GM19397 (cell line): ENCODE results near the gene LMOD1.
"Not testable (repeated sequence)": the region's sequence is repeated elsewhere in the genome, so short reads cannot be mapped to it uniquely, and the experiment has no call there.

Source experiments
- ATAC-seq: cut with Tn5 transposase; IDR thresholded peaks from one replicate; pipeline ENCODE4 v1.9.1; 2021; ENCODE audit warnings: mild to moderate bottlenecking, moderate library complexity; ENCODE audit not compliant: unreplicated experiment

The LMOD1 gene

DNA sequence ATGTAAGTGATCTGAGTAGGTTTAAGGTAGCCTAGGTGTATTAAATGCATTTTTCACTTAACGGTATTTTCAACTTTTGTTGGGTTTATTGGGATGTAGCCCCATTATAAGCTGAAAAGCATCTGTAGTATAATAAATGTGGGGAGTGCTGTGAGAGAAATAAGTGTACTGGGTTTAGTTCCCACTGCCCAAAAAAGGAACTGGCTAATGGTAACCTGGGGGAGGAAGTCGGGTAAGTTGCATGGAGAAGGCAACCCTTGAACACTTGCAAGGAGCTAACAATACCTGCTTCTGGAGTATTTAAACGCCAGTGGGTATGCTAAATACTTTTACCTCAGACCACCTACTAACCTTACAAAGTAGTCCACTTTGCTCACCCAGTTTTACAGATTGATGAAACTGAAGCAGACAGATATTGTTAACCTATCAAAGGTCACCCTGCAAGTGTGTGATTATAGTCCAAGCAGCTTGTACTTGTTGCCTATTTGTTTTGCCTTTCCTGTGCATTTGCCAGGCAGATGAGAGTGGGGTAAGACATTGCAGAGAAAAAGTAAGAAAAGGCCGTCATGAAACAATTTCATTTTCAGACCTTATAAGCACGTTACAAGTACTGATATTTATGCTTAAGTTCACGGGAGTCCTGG lies 65.3 kb downstream of the LMOD1 start:
- no peak for ATAC-seq

DNA sequence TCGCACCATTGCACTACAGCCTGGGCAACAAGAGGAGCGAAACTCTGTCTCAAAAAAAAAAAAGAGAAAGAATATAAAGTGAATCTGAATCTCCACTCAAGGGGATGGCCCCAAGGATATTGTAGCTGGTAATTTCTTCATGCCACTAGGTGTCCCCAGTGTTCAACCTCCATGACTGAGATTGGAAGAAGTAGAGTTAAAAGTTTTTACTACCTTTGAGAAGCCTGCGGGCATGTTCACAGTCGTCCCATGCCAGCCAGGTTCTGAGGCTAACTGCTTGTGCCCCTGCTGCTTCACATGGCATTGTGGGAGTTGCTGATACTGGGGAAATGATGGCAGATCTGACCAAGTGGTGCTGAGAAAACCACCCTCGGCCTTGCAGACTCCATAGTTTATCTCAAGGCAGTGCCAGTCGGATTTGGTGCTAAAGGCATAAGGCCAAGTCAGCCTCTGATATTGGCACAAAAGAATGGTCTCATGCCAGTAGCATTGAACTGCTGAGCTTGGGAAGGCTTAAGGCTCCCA lies 68.4 kb downstream of the LMOD1 start:
- ATAC-seq = no peak

DNA sequence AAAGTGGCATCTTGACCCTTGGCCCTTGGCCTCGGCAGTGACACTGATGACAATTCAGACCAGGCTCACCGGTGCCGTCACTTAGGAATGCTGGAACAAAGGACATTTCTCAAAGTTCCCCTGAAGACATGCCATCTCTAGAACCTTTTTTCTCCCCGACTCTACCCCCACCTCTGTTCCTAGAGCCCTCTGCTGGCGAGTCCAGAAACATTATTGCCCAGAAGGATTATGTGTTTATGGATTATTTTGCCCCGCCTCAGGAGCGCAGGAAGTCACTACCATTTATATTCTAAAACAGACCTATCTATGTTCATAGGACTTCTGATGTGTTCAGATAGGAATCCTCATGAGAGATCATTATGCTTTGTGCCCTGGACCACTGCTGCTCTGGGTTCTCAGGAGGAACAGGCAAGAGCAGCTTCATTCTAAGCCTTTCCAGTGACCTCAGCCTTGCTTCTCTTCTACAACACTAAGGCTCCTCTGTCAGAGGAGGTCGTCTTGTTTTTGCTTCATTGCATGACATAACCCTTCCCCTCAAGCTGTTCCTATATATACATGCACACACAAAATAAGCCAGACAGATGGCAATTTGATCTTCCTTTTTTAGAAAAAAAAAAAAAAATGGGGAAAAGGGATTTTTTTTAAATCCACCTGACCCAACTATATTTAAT lies 70.1 kb downstream of the LMOD1 start:
- ATAC-seq = no peak

DNA sequence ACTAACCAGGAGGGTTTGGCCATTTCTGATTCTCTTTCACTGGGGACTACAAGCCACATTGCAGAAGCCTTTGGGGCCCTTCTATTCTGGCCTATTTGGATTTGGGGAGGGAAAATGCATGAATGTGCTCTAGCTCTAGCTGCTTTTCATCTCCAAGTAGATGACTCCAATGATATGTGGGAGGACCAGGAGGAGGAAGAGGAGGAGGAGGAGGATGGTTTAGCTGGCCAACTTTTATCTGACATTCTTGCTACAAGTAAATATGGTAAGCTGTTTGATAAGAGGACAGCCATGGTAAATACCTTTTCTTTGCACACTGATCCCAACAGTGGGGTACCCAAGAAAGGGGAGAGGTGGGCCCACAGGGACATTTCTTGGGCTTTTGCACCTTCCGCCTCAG lies 71.7 kb downstream of the LMOD1 start:
- no peak for ATAC-seq

DNA sequence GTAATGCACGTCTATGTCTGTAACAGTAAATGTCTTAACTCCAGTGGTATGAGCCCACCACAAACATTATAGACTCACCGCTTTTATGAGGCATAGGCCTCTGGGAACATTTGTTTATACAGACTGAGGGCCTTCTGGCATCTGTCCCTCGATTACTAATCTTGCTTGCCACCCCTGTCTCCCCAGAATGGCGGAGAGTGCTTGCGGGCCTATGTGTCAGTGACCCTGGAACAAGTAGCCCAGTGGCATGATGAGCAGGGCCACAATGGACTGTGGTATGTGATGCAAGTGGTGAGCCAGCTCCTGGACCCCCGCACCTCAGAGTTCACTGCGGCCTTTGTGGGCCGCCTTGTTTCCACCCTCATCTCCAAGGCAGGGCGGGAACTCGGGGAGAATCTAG lies 76.0 kb downstream of the LMOD1 start:
- no peak for ATAC-seq

DNA sequence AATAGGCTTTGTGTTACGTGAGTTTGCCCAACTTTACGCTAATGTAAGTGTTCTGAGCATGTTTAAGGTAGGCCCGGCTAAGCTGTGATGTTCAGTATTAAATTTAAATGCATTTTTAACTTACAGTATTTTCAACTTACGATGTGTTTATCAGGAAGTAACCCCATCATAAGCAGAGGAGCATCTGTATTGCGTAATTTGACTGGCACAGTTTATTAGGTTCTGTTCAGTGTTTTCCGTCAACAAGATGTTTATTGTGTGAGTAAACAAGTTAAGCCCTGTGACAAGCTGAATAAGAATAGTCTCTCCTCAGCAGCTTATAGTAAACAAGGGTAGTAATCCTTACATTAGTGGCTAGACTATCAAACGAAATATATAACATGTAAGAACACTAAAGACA lies 84.9 kb downstream of the LMOD1 start:
- ATAC-seq = no peak

DNA sequence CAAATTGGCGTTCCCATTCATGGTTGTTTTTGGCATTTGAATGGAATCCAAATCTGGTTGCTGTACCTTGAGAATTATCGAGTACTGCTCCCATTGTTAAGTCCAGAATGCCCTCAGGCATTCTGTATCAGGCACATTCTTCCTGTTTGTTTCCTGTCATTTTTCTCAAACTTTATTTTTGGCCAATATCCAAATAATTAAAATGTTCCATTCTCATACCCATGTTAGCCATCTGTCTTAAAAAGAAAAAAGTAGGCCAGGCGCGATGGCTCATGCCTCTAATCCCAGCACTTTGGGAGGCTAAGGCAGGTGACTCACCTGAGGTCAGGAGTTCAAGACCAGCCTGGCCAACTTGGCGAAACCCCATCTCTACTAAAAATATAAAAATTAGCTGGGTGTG lies 86.9 kb downstream of the LMOD1 start:
- ATAC-seq = no peak

DNA sequence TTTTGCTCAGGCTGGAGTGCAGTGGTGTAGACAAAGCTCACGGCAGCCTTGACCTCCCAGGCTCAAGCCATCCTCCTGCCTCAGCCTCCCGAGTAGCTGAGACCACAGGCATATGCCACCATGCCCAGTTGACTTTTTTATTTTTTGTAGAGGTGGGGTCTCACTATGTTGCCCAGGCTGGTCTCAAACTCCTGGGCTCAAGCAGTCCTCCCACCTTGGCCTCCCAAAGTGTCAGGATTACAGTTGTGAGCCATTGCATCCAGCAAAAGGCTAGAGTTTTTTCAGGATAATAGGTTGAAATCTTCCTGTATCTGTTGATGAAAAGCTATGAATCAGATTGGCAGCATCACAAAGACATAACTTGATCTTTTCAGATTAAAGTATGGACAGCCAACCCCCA lies 89.6 kb downstream of the LMOD1 start:
- ATAC-seq = not testable (repeated sequence)

DNA sequence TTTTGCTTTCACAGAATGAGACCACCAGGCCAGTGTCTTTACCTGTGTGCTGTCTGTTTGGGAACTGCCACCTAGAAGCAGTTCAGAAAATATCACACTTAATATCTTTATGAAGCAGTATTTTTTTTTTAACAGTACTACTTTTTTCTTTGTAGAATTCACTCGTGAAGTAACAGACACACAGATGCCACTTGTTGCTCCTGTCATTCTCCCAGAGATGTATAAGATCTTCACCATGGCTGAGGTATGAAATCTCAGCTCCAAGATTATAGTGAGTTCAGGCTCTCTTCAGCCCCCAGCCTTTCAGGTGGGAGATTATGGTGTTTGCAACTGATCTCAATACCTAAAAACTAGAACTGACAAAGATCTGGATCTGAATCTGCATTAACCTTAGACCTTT lies 94.4 kb downstream of the LMOD1 start:
- no peak for ATAC-seq

DNA sequence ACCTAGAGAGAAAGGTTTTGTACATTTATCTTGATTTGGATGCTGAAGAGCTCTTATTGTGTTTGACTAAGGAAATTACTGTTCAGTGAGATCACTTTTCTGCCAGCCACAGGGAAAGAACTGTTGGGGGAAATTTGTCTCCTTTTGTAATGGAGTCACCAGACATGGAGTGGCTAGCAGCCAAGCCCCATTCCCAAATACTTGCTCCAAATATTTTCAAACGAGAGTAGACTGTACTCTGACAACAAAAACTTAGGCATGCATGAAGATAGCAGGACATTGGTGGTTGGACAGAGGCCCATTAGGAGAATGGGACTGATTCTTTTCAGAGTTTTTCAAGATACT lies 96.3 kb downstream of the LMOD1 start:
- ATAC-seq = no peak

DNA sequence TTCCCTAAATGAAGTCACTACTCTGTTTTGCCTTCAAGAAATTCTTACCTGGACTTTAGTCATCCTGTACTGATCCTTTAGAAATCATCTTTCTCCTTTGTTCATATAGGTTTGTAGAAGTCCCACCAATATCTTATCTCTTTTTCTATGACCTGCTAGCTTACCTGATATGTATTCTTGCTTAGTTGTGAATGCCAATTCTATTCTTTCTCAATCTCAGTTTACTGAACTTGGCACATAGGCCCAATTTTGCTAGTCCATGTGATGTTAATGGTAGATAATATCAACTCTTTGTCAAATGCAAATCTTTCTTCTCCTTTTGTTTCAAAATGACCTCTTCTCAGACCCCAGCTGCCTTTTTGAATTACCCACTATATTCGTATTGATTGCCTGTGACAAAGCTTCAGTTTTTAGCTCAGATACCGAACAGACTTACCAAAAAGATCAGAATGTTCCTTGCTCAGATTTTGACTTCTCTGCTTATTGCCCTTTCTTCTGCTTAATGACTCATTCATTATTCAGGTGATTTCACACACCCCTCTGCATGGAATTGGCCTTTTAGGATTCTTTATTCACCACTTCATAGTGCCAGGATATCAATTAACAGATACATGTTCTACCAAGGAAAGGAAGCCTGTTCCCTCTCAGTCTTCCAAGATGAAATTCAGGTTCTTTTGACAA lies 96.8 kb downstream of the LMOD1 start:
- no peak for ATAC-seq

DNA sequence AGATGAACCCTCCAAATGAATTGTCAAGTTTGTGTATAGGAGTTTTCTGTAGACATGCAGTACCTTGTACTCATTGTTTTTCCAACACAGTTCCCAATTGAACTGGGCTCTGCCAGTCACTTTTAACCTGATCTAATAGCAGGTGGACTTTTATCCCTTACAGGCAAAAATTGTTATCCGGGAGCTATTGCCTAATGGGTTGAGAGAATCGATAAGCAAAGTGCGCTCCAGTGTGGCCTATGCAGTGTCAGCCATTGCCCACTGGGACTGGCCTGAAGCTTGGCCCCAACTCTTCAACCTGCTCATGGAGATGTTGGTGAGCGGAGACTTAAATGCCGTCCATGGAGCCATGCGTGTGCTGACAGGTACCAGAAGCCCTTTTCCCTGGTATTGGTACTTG lies 98.1 kb downstream of the LMOD1 start:
- ATAC-seq = no peak

DNA sequence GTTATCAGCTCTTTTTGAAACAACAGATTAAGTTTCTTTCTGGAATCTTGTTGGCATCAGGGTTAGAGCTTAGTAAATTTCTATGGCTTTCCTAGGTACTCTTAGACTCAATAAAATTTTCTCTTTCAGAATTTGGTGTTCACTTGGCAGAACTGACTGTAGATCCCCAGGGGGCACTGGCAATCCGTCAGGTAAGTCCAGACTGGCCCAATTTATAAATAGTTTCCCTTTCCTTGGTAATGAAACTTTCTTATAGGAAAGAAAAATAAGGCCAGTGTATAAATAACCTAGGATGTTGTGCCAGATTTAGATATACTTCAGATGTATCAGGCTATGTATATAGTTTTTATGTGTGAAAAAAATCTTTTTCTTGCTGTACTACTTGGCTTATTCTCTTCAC lies 99.2 kb downstream of the LMOD1 start:
- no peak for ATAC-seq
